ENCODE measurements around the gene CERS1.

DNA sequence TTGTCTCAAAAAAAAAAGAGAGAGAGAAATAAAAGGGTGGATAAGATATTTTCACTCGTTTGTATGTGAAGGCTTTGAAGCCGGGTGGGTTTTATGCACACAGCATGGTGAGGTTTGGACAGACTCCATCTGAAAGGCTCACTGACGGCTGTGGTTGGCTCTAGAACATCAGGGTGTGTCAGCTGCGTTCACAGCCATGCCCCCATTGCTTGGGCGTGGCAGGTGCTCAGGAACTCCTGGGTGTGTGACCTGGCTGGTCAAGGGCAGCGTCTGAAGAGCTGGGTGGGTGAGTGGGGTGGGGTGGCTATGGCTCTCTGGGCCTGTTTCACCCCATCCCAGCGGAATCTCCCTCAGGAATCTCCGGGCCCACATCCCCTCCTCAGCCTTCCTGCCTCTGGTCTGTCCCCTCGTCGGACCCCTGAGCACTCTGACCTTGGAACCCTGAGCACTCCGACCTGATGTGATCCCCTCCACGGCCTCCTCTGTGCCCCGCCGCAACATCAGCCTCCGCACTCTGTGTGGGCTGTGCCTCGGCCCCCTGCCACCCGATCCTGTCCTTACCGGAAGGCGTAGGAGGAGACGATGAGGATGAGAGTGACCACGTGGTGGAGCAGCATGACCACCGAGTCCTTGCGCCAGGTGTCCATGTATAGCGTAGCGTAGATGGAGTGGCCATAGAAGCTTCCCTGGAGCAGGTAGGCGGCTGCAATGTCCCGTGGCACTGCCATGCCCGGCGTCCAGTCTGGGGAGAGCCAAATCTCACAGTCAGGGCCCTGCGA lies 12.2 kb downstream of the CERS1 start:
- TF ChIP-seq, protein P1, sequence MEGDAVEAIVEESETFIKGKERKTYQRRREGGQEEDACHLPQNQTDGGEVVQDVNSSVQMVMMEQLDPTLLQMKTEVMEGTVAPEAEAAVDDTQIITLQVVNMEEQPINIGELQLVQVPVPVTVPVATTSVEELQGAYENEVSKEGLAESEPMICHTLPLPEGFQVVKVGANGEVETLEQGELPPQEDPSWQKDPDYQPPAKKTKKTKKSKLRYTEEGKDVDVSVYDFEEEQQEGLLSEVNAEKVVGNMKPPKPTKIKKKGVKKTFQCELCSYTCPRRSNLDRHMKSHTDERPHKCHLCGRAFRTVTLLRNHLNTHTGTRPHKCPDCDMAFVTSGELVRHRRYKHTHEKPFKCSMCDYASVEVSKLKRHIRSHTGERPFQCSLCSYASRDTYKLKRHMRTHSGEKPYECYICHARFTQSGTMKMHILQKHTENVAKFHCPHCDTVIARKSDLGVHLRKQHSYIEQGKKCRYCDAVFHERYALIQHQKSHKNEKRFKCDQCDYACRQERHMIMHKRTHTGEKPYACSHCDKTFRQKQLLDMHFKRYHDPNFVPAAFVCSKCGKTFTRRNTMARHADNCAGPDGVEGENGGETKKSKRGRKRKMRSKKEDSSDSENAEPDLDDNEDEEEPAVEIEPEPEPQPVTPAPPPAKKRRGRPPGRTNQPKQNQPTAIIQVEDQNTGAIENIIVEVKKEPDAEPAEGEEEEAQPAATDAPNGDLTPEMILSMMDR (IDR thresholded peaks at IDR 0.05; ENCODE audit: extremely low read depth in 1 of 2, insufficient read depth in 1 of 2, low read depth in 1 of 2, low read length in 2 of 2), result no peak
- TF ChIP-seq FOS (IDR thresholded peaks at IDR 0.05; ENCODE audit: borderline replicate concordance, insufficient read depth, low read length) (no peak), POLR2A (IDR thresholded peaks at IDR 0.05; ENCODE audit: low read depth, low read length) (no peak), EZH2 (IDR thresholded peaks at IDR 0.05; ENCODE audit: borderline replicate concordance, low read depth, low read length, severe bottlenecking) (no peak)

Data from endothelial cell of umbilical vein (primary cell).